Stomach (tissue), 4 donors: ENCODE results near the gene EXOSC7.

ENCODE experiments used
- POLR2AphosphoS5 ChIP-seq, 3 donors: sonication (generic); formaldehyde crosslinking; IDR thresholded peaks; one replicate each; pipeline ENCODE4 v1.6.1; 2016; ENCODE audit warnings: antibody characterized with exemption in 3 of 3
- TF ChIP-seq, protein P1 (sequence below), 7 experiments: fragments of 450-650 bp in 4 of 7; fragments of 200-600 bp in 3 of 7; sonication (generic) in 3 of 7; IDR thresholded peaks; one replicate each; pipeline ENCODE4 v1.5.1; 2016 to 2019; ENCODE audit warnings: antibody characterized with exemption in 7 of 7, control low read depth in 2 of 7, mild to moderate bottlenecking in 1 of 7

DNA sequence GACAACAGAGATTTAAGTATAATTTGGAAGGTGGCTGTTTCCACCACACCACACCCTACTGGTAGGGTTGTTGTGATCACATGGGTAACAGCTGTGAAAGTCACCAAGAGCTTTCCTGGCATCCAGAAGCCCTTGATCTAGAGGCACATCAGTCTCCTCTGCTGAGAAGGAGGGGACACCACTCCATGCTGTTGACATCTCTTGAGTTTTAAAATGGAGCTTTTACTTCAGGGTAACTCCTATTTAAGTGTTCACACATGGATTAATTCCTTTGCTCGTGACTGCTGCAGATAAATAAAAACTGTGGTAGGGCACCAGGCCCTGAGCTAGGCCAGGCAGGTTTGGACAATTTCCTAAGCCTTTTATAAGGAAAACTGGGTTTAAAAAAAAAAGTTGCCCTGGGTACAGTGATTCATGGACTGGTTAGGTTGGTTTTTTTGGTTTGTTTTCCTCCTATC lies 7.5 kb downstream of the EXOSC7 start:
- TF ChIP-seq, protein P1, sequence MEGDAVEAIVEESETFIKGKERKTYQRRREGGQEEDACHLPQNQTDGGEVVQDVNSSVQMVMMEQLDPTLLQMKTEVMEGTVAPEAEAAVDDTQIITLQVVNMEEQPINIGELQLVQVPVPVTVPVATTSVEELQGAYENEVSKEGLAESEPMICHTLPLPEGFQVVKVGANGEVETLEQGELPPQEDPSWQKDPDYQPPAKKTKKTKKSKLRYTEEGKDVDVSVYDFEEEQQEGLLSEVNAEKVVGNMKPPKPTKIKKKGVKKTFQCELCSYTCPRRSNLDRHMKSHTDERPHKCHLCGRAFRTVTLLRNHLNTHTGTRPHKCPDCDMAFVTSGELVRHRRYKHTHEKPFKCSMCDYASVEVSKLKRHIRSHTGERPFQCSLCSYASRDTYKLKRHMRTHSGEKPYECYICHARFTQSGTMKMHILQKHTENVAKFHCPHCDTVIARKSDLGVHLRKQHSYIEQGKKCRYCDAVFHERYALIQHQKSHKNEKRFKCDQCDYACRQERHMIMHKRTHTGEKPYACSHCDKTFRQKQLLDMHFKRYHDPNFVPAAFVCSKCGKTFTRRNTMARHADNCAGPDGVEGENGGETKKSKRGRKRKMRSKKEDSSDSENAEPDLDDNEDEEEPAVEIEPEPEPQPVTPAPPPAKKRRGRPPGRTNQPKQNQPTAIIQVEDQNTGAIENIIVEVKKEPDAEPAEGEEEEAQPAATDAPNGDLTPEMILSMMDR (IDR thresholded peaks at IDR 0.05) = no peak
- TF ChIP-seq POLR2AphosphoS5 (IDR thresholded peaks at IDR 0.05) = no peak
